ENCODE measurements around the gene METTL15.
"Not testable (repeated sequence)": the region's sequence is repeated elsewhere in the genome, so short reads cannot be mapped to it uniquely, and the experiment has no call there.

The METTL15 gene

DNA sequence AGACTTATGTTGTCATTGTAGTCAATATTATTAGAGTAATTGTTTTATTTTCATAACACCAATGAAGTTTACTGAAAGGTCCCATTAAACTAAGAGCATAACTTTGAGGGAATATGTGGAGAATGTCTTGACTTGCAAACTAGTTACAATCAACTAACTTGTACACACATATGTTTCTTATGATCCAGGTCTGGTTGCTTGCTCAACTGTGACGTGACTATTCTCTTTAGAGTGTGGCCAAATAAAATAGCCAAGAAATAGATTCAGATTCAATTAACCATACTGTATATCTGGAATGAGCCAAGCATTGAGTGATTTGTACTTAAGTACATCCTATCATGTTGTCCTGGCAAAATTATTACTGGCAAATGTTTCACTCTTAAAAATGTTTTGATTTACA is 101.7 kb downstream of the METTL15 start:
- DNase-seq (ENCODE audit: low spot score): no peak

DNA sequence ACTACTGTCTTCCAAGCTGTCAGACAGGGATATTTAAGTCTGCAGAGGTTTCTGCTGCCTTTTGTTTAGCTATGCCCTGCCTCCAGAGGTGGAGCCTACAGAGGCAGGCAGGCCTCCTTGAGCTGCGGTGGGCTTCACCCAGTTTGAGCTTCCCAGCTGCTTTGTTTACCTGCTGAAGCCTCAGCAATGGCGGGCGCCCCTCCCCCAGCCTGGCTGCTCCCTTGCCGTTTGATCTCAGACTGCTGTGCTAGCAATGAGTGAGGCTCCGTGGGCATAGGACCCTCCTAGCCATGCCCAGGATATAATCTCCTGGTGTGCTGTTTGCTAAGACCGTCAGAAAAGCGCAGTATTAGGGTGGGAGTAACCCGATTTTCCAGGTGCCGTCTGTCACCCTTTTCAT is 113.9 kb downstream of the METTL15 start:
- DNase-seq (ENCODE audit: low spot score): not testable (repeated sequence)

DNA sequence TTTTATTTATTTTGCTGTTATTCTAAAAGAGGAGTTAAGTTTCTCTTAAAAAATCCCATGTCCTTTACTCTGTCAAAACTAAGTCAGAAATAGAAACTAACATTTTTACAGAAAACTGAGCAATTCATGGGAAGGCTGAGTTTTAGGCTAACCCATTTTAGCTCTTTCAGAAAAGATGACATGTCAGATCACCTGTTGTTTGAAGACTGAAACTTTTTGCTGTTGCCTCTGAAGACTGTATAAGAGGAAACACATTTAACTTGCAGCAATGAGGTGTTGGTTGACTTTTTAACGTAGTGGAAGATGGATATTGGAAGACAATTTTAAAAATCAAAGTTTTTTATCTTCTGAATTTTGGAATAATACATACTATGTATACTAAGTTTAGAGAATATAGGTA is 115.4 kb downstream of the METTL15 start:
- DNase-seq (ENCODE audit: low spot score): no peak

DNA sequence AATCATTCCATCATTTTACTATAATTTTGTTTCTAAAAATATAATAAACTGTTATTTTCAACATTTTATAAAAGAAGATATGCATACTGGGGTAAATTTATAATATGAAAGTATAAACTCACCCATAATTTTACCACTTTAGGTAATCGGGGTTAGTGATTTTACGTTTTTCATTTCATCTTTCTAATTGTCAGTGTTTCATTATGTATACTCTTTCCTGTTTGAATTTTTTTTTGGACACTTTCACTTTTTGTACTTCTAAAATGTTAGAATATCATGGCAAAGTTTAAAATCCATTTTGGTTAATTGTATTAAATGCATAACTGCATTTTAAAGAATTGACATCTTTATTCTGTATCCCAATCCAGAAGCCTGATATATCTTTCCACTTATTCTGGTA is 115.8 kb downstream of the METTL15 start:
- DNase-seq (ENCODE audit: low spot score): no peak

DNA sequence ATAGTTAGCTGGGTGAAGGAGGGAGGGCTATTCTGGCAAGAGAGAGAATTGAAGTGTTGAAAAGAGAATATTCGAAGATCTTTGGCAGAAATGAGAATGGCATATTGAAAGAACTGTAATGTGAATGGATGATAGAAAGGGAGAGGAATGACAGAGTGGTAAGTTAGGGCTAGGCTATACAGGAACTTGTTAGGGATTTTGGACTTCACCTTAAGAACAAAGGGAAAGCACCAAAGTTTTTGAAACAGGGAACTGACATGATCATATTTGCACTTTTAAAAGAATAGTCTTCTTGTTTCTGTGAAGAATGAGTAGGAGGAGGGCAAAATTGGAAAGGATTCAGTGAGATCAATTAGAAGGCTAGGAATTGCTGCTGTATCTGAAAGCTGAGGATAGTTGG is 119.3 kb downstream of the METTL15 start:
- no peak for DNase-seq (ENCODE audit: low spot score)

DNA sequence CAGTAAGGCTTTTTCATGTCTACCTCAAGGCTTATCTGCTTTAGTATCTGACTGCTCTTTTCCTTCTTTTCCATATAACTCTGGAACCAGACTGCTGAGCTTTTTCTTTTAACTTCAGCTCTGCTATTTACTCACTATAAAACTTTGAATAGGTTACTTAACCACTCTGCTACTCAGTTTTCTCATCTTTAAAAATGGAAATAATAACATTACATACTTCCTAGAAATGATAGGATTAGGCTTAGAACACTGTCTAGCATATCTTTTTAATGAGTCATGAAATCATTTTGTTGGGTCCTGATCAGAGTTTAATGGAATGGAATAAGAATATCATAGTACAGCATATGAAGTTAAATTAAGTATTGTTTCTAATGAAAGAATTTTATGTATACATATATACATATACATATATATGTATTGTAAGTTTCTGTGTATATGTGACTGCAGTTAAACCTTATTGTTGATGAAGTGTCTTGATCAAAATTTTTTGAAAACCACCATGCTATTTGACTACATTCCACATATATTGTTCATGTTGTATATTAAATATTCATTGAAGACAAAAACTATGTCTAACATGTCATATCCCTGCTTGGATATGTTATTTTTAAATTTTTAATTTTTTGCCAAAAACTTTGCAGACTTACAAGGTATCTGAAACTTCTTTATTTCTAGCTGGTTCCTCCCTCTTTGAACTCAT is 120.2 kb downstream of the METTL15 start:
- no peak for DNase-seq (ENCODE audit: low spot score)

DNA sequence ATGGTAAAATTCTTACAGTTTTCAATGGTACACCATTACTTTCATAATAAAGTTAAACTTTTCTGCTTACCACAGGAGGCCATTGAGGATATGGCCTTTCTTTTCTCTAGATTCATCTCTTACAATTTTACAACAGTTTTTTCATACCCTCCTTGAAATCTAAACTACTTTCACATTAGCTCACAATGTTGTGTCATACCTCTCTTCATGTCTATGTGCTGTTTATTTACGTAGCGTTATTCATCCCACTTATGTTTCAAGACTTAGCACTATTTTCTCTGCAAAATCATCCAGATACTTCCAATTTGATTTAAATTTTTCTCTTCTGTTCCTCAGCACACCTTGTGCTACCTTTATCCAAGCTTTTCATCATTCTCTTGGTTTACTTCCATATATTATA is 123.3 kb downstream of the METTL15 start:
- no peak for DNase-seq (ENCODE audit: low spot score)

DNA sequence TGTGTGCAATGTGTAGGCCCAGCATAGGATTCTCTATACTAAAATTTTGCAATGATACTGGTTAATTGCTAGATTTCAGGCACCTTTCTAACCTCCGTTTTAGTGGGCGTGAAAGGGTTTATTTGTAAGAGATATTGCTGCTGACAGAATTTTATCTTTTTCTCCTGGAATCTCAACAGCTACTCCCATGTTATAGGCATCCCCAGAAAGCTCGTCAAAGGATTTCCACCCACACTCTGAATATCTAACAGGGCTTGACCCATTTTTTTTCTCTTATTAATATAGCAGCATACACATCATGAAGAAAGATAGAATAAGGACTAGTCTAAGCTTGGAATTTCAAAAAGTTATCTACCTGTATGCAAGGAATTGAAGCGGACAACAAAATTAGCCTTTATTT is 124.5 kb downstream of the METTL15 start:
- no peak for DNase-seq (ENCODE audit: low spot score)

DNA sequence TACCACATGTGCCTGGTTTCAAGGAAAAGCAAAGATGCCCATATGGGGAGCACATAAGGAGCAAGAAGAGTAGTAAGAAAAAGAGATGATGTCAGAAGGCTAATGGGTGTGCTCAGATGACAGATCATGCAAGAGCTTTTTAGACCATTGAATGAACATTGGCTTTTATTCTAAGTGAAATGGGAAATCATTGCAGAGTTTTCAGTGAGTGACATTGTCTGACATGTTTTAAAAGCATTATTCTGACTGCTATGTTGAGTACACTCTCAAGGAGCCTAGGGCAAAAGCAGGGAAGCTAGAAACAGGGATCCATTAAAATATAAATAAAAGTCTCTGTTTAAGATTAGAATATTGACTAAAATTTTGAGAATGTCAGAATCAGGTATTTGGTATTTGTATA is 133.6 kb downstream of the METTL15 start:
- DNase-seq (ENCODE audit: low spot score): no peak

DNA sequence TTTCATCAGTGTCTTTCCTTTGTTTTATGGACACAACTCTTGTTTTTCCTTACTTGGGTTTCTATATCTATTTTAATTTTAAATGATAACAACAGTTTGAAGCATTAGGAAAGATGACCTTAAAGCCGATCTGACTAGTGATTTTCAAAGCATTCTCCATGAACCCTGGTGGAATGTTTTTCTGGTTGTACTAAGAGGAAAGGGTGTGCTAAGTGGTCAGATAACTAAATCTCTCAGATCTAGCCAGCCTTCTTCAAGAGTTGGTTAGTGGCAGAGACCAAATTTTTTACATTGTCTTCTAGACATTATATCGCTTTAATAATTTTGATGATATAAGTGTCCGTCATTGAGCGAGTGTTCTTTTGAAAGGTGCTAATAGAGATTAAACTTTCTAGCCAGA is 134.4 kb downstream of the METTL15 start:
- no peak for DNase-seq (ENCODE audit: low spot score)

DNA sequence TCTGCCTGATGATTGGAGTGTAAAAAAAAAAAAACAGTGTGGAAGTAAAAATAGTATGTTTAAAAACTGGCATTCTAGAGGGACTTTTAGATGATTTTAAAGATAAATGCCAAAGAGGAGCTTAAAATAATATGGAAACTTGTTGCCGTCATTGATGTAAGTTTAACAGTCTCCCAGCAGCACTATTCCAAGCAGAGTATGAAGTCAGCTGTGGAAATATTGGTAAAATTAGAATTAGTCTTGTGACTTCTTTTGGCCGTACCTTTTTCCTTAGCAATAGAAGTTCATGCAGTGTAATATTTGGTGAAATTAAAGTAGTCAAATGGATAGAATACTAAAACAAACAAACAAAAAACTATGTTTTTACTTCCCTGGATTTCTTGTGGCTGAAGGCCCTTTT is 134.9 kb downstream of the METTL15 start:
- no peak for DNase-seq (ENCODE audit: low spot score)

DNA sequence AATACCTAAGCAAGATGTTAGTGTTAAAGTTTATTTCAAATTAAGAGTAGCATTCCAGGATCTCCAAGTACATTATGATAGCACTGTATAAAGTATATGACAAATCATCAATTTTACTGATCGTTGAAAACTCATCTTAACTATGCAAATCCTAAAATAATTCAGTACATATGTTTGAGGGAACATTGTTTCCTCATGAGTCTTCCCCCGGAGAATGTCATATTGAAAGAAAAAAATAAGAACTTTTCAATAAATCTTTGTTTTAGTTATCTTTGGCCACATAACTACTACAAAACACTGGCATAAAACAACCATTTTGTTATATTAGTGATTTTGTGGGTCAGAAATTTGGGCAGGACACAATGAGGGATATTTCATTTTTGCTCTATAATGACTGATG is 135.4 kb downstream of the METTL15 start:
- DNase-seq (ENCODE audit: low spot score): no peak

DNA sequence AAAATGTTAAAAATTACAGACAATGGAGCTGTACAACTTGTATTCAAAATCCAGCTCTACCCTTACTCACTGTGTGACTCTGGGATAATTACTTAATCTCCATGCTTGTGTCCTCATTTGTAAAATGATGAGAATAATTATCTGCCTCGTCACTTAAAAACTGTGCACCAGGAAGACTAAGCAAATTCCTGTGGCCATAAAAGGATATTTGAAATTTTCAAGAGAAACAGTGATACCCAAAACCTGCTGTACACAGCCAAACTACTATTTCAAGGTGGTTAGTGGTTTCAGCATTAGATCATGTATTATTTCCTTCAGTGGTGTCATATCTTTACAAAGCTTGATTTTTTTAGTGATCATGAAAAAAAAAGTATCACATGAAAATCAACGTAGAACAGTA is 136.9 kb downstream of the METTL15 start:
- DNase-seq (ENCODE audit: low spot score): no peak

DNA sequence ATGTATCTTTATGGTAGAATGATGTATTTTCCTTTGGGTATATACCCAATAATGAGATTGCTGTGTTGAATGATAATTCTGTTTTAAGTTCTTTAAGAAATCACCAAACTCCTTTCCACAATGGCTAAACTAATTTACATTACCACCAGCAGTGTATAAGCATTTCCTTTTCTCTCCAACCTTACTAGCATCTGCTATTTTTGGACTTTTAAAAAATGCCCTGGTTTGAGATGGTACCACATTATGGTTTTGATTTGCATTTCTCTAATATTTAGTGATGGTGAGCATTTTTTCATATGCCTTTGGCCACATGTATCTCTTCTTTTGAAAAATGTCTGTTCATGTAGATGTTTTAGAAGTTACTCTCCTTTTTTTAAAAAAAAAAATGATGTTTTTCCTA is 142.0 kb downstream of the METTL15 start:
- DNase-seq (ENCODE audit: low spot score): no peak

DNA sequence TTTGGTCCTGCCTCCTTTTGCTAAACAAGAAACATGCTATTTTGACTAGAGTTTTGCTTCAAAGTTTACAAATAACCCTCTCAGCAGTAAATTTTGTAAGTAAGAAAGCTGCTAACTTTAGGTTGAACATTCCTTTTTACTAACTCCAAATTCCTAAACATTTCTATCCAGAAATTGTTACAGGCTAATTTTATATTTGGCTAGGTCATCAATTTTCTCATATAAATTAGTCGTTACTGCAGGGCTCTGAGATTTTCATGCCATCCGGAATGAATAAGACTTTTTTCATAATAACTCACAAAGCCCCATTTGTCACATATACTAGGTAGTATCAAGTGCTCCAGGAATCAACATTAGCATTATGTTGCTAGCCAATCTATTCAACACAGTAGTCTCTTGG is 143.1 kb downstream of the METTL15 start:
- DNase-seq (ENCODE audit: low spot score): no peak

DNA sequence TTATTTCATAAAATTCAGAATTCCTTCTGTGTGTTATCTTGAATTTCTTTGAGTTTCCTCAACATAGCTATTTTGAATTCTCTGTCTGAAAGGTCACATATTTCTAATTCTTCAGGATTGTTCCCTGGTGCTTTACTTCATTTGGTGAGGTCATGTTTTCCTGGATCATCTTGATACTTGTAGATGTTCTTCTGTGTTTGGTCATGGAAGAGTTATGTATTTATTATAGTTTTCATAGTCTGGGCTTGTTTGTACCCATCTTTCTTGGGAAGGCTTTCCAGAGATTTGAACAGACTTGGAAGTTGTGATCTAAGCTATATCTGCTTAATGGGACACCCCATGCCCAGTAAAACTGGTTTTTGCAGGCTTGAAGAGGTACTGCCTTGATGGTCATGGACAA is 149.6 kb downstream of the METTL15 start:
- DNase-seq (ENCODE audit: low spot score): no peak

DNA sequence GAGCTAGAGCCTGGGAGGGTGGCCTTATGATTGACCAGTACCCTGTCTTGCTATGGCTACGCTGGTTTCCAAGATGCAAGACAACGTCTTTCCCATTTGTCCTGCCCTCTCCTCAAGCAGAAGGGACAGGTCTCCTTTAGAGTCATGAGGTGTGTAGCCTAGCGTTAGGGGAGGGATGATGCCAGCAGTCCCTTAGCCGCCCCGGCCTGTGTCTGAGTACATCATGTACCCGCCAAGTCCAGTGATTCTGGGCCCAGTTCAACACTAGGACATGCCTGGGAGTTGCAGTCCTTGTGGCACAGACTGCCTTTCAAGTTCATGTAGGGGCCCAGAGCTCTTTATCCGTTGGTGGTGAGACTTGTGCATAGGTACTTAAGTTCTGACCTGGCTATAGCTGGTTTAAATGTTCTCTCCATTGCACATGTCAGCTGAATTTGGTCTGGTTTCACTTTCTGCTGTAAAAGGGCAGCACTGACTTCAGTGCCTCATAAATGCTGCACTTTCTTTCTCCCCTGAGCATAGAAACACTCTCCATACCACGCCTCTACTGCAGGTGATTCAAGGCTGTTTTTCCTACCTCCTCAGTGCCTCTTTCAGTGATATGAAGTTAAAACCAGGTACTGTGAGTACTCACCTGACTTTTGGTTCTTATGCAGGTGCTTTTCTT is 151.1 kb downstream of the METTL15 start:
- DNase-seq (ENCODE audit: low spot score): no peak

DNA sequence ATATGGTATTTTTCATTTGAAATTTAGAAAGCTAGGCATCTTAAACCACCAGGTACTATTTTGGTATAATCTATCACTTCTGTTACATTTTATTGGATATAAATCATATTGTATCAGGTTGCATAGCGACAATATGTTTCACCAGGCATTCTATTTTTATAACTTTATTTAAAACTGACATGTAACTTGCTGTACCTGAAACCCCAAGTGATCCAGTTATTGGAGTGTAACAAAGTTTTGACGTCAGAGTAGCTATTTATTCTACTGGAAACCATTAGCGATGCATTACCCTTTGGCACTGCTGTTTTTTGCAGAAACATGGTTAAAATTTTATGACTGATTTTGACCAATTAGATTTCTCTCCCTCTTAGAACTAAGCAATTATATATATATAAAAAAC is 160.7 kb downstream of the METTL15 start:
- DNase-seq (ENCODE audit: low spot score): no peak

DNA sequence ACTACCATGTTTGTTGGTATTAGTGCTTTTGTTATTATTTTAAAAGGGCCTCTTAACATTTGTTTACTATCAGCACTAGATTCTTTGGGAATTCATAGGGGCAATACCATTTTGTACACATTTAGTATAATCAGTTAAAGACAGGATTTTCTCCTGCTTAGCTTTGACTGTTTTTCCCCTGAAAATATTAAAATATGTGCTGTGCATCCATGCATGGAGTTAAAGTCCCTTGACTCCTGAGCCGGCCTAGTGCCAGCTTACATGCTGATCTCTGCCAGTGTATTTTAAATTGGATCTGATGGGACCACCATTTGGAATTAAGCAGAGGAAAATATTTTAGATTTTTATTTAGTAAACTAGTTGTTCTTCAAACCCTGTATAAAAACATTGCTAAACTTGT is 161.4 kb downstream of the METTL15 start:
- DNase-seq (ENCODE audit: low spot score): no peak

DNA sequence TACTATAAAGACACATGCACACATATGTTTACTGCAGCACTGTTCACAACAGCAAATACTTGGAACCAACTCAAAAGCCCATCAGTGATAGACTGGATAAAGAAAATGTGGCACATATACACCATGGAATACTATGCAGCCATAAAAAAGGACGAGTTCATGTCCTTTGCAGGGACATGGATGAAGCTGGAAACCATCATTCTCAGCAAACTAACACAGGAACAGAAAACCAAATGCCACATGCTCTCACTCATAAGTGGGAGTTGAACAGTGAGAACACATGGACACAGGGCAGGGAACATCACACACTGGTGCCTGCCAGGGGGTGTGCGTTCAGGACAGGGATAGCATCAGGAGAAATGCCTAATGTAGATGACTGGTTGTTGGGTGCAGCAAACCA is 164.1 kb downstream of the METTL15 start:
- not testable (repeated sequence) for DNase-seq (ENCODE audit: low spot score)

DNA sequence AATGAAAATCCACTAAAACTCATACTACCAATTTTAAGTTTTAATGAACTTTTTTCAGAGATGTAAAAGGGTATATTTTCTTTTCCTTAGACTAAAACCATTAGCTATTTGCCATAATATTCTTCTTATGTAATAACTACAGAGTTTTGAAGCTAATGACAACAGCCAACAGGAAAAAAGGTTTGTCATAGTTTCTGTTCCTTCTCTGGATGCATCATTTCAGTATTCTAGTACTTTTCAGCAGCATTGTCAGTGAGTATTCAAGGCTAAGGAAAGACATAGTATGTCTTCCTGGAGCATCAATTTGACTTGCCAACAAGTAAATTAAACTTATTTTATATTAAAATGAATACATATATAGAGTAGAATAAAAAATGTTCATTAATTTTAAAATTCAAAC is 166.0 kb downstream of the METTL15 start:
- DNase-seq (ENCODE audit: low spot score): no peak

DNA sequence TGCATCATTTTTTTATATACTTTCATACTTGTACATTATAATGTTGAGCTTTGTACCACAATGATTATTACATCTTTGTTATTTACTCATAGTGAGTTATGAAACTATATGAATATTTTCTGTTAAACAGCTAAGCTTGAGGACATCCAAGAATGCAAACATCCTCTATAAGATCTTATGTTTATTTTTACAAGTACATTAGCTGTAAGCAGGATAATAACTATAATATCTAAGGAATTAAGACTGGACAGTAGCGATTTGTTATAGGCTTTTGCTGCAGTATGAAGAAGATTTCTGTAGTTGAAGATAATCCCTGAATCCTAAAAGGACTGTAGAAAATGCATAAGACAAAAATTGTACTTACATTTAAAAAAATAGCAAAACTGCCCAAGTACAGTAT is 176.0 kb downstream of the METTL15 start:
- no peak for DNase-seq (ENCODE audit: low spot score)

DNA sequence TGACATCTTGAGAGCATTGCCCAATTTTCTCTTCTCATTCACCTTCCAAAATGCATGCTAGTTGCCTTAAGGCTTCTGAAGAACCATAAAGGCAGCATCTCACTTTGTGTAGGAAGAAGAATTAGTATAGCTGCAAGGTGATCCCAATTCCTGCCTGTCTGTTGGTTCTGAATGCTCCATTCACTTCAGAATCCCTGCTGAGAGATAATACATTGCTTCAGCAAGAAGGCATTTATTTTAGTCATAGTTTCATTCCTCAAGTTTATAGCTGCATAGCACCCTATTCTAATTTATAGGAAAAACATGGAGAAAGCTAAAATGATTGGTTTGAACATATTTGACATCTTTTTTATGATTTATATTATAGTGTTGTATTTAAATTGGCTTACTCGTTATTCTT is 181.3 kb downstream of the METTL15 start:
- no peak for DNase-seq (ENCODE audit: low spot score)

DNA sequence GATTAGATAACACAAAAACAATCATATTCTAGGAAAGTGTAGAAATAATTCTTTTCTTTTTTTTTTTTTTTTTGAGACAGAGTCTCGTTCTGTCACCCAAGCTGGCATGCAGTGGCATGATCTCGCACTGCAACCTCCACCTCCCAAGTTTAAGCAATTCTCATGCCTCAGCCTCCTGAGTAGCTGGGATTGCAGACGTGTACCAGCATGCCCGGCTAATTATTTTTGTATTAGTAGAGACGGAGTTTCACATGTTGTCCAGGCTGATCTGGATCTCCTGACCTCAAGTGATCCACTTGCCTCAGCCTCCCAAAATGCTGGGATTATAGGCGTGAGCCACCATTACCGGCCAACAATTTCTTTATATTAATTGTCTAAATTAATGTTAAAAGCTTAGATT is 182.8 kb downstream of the METTL15 start:
- not testable (repeated sequence) for DNase-seq (ENCODE audit: low spot score)
